H1 (cell line): Measurements from ENCODE around the gene ID1. TPM values are rescaled to one million over a fixed set of nuclear protein-coding genes. Genes with fewer than 3 reads are reported as not detected.

Source experiments
- ATF3 ChIP-seq: IDR thresholded peaks from 2 replicates; pipeline ENCODE4 v1.6.1; 2011; ENCODE audit warnings: low read depth, mild to moderate bottlenecking, low read length; ENCODE audit not compliant: insufficient read depth
- BCL11A ChIP-seq, 2 experiments: IDR thresholded peaks; one replicate each; pipeline ENCODE4 v1.6.1; 2011; ENCODE audit warnings: low read depth in 2 of 2, low read length in 2 of 2, mild to moderate bottlenecking in 2 of 2
- E2F6 ChIP-seq: IDR thresholded peaks from 2 replicates; pipeline ENCODE4 v1.6.1; 2012; ENCODE audit warnings: inconsistent platforms
- EP300 ChIP-seq, 2 experiments: IDR thresholded peaks; 1 replicate in 1 of 2; 2 replicates in 1 of 2; pipeline ENCODE4 v1.6.1; 2011 to 2012; ENCODE audit warnings: low read depth in 2 of 2, low read length in 2 of 2, mild to moderate bottlenecking in 2 of 2, borderline replicate concordance in 1 of 2, inconsistent platforms in 1 of 2, moderate library complexity in 1 of 2
- EZH2 ChIP-seq: fragments of 200-600 bp; sonication (generic); IDR thresholded peaks from 2 replicates; pipeline ENCODE4 v1.7.1; 2012; ENCODE audit warnings: low read depth, mild to moderate bottlenecking, moderate library complexity, low read length, inconsistent platforms; ENCODE audit not compliant: severe bottlenecking
- GTF2F1 ChIP-seq: IDR thresholded peaks from 2 replicates; pipeline ENCODE4 v1.6.1; 2012; ENCODE audit warnings: low read depth, low read length, improper control_type of control experiment, borderline replicate concordance
- HDAC2 ChIP-seq, 2 experiments: fragments of 300-600 bp in 1 of 2; sonication (generic) in 1 of 2; IDR thresholded peaks; 2 replicates each; pipeline ENCODE4 v1.6.1; 2011 to 2012; ENCODE audit warnings: low read depth in 2 of 2, low read length in 2 of 2, mild to moderate bottlenecking in 2 of 2, moderate library complexity in 2 of 2, borderline replicate concordance in 1 of 2, inconsistent platforms in 1 of 2
- MAFK ChIP-seq: IDR thresholded peaks from 2 replicates; pipeline ENCODE4 v1.6.1; 2012; ENCODE audit warnings: low read depth, mild to moderate bottlenecking, improper control_type of control experiment, low read length
- MAX ChIP-seq: IDR thresholded peaks from 2 replicates; pipeline ENCODE4 v1.6.1; 2012; ENCODE audit warnings: inconsistent platforms
- POLR2A ChIP-seq, 2 experiments: IDR thresholded peaks; 1 replicate in 1 of 2; 2 replicates in 1 of 2; pipeline ENCODE4 v1.6.1; 2011; ENCODE audit warnings: low read depth in 2 of 2, low read length in 2 of 2, mild to moderate bottlenecking in 2 of 2; ENCODE audit errors: control extremely low read depth in 1 of 2
- POLR2AphosphoS5 ChIP-seq: IDR thresholded peaks from 2 replicates; pipeline ENCODE4 v1.6.1; 2011; ENCODE audit warnings: low read depth, low read length
- RNF2 ChIP-seq: fragments of 200-900, 300-1000 bp; sonication (generic); IDR thresholded peaks from 2 replicates; pipeline ENCODE4 v1.7.1; 2016; ENCODE audit warnings: borderline replicate concordance, low read depth, mild to moderate bottlenecking, antibody characterized with exemption, low read length; ENCODE audit not compliant: poor library complexity, severe bottlenecking; ENCODE audit errors: missing control alignments
- SAP30 ChIP-seq: fragments of 300-600 bp; sonication (generic); IDR thresholded peaks from 2 replicates; pipeline ENCODE4 v1.7.1; 2012; ENCODE audit warnings: low read length, moderate library complexity, mild to moderate bottlenecking, inconsistent platforms; ENCODE audit not compliant: insufficient read depth, insufficient replicate concordance
- SIRT6 ChIP-seq: IDR thresholded peaks from one replicate; pipeline ENCODE4 v1.7.1; 2012; ENCODE audit warnings: low read length, inconsistent platforms
- TAF7 ChIP-seq: optimal IDR thresholded peaks from 2 replicates; pipeline ENCODE3; 2011; ENCODE audit warnings: low read depth, mild to moderate bottlenecking, inconsistent platforms, low read length, moderate library complexity, borderline replicate concordance
- TBP ChIP-seq: IDR thresholded peaks from 2 replicates; pipeline ENCODE4 v1.6.1; 2011; ENCODE audit warnings: low read depth, low read length, improper control_type of control experiment
- ZNF274 ChIP-seq: IDR thresholded peaks from 2 replicates; pipeline ENCODE4 v1.7.0; 2012; ENCODE audit warnings: low read length, borderline replicate concordance; ENCODE audit errors: extremely low read depth
- polyA plus RNA-seq, 7 experiments: library from polyadenylated mRNA; depleted of rRNA in 3 of 7; stranded (reverse) in 5 of 7; unstranded in 2 of 7; fragments of >200 nt in 5 of 7; fragments of 200-250 nt in 2 of 7; gene quantifications; 1 replicate in 5 of 7; 2 replicates in 1 of 7; 4 replicates in 1 of 7; pipeline versions ENCODE4 v1.2.1 to v1.2.3, GENCODE V29; 2011 to 2013; ENCODE audit warnings: missing spikeins in 2 of 7, mixed read lengths in 2 of 7
- total RNA-seq: library from RNA; stranded (reverse); fragmentation: NEBNext Ultra II Directional; extraction: Animal tissue kit (Norgen Biotek cat#: 25700); gene quantifications from 2 replicates; pipeline ENCODE4 v1.2.1, GENCODE V29; 2021
- TF ChIP-seq, protein P1 (sequence below), 3 experiments: IDR thresholded peaks; 1 replicate in 2 of 3; 2 replicates in 1 of 3; pipeline versions ENCODE4 v1.5.1 to v1.6.1; 2011; ENCODE audit warnings: low read length in 3 of 3, mild to moderate bottlenecking in 3 of 3, inconsistent platforms in 2 of 3, low read depth in 1 of 3, moderate library complexity in 1 of 3; ENCODE audit not compliant: insufficient read depth in 1 of 3; ENCODE audit errors: control extremely low read depth in 1 of 3

Gene ID1
- total and polyA plus RNA-seq, 2 of the 8 experiments (the other 6 are each of a cell fraction or from before 2014, with no cell fraction given): 120 to 357 TPM

- no peak for TF ChIP-seq RNF2
- TF ChIP-seq GTF2F1: no peak
- TF ChIP-seq, protein P1, sequence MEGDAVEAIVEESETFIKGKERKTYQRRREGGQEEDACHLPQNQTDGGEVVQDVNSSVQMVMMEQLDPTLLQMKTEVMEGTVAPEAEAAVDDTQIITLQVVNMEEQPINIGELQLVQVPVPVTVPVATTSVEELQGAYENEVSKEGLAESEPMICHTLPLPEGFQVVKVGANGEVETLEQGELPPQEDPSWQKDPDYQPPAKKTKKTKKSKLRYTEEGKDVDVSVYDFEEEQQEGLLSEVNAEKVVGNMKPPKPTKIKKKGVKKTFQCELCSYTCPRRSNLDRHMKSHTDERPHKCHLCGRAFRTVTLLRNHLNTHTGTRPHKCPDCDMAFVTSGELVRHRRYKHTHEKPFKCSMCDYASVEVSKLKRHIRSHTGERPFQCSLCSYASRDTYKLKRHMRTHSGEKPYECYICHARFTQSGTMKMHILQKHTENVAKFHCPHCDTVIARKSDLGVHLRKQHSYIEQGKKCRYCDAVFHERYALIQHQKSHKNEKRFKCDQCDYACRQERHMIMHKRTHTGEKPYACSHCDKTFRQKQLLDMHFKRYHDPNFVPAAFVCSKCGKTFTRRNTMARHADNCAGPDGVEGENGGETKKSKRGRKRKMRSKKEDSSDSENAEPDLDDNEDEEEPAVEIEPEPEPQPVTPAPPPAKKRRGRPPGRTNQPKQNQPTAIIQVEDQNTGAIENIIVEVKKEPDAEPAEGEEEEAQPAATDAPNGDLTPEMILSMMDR (IDR thresholded peaks at IDR 0.05; ENCODE audit: control extremely low read depth in 1 of 3, insufficient read depth in 1 of 3, low read depth in 1 of 3, low read length in 3 of 3): no peak
- TF ChIP-seq TAF7: no peak
- 0 out of 2 replicates have a peak, but pooled peaks have one; percentile 23 for TF ChIP-seq TBP
- TF ChIP-seq BCL11A (IDR thresholded peaks at IDR 0.05; ENCODE audit: low read depth in 2 of 2, low read length in 2 of 2): no peak
- no peak for TF ChIP-seq MAX
- no peak for TF ChIP-seq ATF3
- no peak for TF ChIP-seq SIRT6
- peak; percentile 49; the same call in 1 of the 2 replicates for TF ChIP-seq E2F6
- TF ChIP-seq ZNF274: no peak
- TF ChIP-seq HDAC2 (IDR thresholded peaks at IDR 0.05; ENCODE audit: borderline replicate concordance in 1 of 2, low read depth in 2 of 2, low read length in 2 of 2): 0 out of 4 replicates have a peak, but pooled peaks of 1 of the 2 experiments have one; percentile 39
- TF ChIP-seq MAFK: no peak
- TF ChIP-seq EZH2: peak; percentile 54
- no peak for TF ChIP-seq EP300 (IDR thresholded peaks at IDR 0.05; ENCODE audit: borderline replicate concordance in 1 of 2, low read depth in 2 of 2, low read length in 2 of 2)
- TF ChIP-seq POLR2AphosphoS5: no peak
- TF ChIP-seq SAP30: no peak
- TF ChIP-seq POLR2A (IDR thresholded peaks at IDR 0.05; ENCODE audit: control extremely low read depth in 1 of 2, low read depth in 2 of 2, low read length in 2 of 2): no peak; a peak in 1 of 3 replicates
These were observed 17.3 kb upstream of the ID1 start (continued) for GRCh38 chr20:31587545-31588389.
